OCI-LY3 (cell line): ENCODE results near the gene EXOC6.
"Not testable (repeated sequence)": the region's sequence is repeated elsewhere in the genome, so short reads cannot be mapped to it uniquely, and the experiment has no call there.

ENCODE experiments used
- H2AFZ ChIP-seq: fragments of 200-600, 300-600 bp; shearing (Covaris generic); 2 replicates; pipeline ENCODE4 v1.6.0; 2014; ENCODE audit warnings: antibody characterized with exemption, low read depth, low read length
- H3K27ac ChIP-seq: fragments of 200-600, 300-600 bp; sonication (generic); 2 replicates; pipeline ENCODE4 v1.5.1; 2014; ENCODE audit warnings: mild to moderate bottlenecking, low read length, moderate library complexity, mixed read lengths
- H3K27me3 ChIP-seq: fragments of 200-600, 300-600 bp; sonication (generic); 2 replicates; pipeline ENCODE4 v1.6.1; 2014; ENCODE audit warnings: low read depth, low read length, mixed read lengths
- H3K36me3 ChIP-seq: fragments of 200-600, 300-600 bp; sonication (generic); replicated peaks from 2 replicates; pipeline ENCODE3; 2014; ENCODE audit warnings: low read depth, low read length, mixed read lengths
- H3K4me1 ChIP-seq: fragments of 300-600, 200-600 bp; sonication (generic); 2 replicates; pipeline ENCODE4 v1.6.1; 2014; ENCODE audit warnings: low read length, mixed read lengths
- H3K4me2 ChIP-seq: fragments of 200-600, 300-600 bp; sonication (generic); 2 replicates; pipeline ENCODE4 v1.6.1; 2014; ENCODE audit warnings: low read length, mixed read lengths
- H3K4me3 ChIP-seq: fragments of 300-600, 200-600 bp; sonication (generic); 2 replicates; pipeline ENCODE4 v1.5.1; 2014; ENCODE audit warnings: antibody characterized with exemption, mild to moderate bottlenecking, low read length, moderate library complexity
- H3K79me2 ChIP-seq: fragments of 300-600, 200-600 bp; shearing (Covaris generic); 2 replicates; pipeline ENCODE4 v1.6.1; 2014; ENCODE audit warnings: mild to moderate bottlenecking, low read length, mixed read lengths
- H3K9ac ChIP-seq: fragments of 300-600, 200-600 bp; shearing (Covaris generic); 2 replicates; pipeline ENCODE4 v1.6.0; 2014; ENCODE audit warnings: mild to moderate bottlenecking, low read length, moderate library complexity
- H3K9me3 ChIP-seq: fragments of 200-600, 300-600 bp; shearing (Covaris generic); 2 replicates; pipeline ENCODE4 v1.6.1; 2014; ENCODE audit warnings: low read length, mixed read lengths; ENCODE audit not compliant: insufficient read depth
- H4K20me1 ChIP-seq: fragments of 200-600, 300-600 bp; sonication (generic); 2 replicates; pipeline ENCODE4 v1.6.1; 2016; ENCODE audit warnings: low read length, mixed read lengths; ENCODE audit not compliant: insufficient read depth
- CTCF ChIP-seq: fragments of 200-600, 300-600 bp; sonication (generic); IDR thresholded peaks from 2 replicates; pipeline ENCODE4 v1.5.1; 2014; ENCODE audit warnings: antibody characterized with exemption, low read length, low read depth
- EZH2phosphoT487 ChIP-seq: fragments of 200-600 bp; shearing (Covaris generic); IDR thresholded peaks from 2 replicates; pipeline ENCODE4 v1.6.1; 2018; ENCODE audit warnings: antibody characterized with exemption, mixed run types, low read depth

EXOC6 gene

DNA sequence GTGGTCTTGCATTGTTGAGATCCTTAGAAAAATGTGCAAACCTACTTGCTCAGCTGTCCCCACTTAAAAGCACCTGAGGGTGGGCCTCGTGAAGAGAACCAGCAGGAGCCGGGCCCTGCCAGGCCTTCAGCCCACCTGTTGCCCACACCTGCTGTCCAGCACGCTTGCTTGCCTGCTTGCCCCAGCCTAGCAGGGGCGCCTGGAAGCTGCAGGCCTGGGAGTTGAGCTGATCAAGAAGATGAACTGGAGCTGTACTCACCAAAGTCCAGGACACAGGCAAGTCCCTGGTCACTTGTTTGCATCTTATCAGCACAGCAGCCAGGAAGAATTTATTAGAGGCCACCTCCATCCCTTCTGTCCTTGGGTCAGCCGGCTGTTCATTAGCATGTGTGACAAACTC, 248.6 kb downstream of the EXOC6 start:
- no peak overlapping the region for H3K4me2 ChIP-seq
- no peaks in the 10 kb centered on the region for H3K36me3 ChIP-seq
- H3K27ac ChIP-seq = no peak overlapping the region
- TF ChIP-seq EZH2phosphoT487 (no peak), CTCF (no peak)
- no peak overlapping the region for H3K9ac ChIP-seq
- H3K27me3 ChIP-seq = no peaks in the 10 kb centered on the region
- no peaks in the 10 kb centered on the region for H3K9me3 ChIP-seq
- H3K4me1 ChIP-seq = no peaks in the 10 kb centered on the region
- no peak overlapping the region for H2AFZ ChIP-seq
- H3K4me3 ChIP-seq = no peak overlapping the region
- no peaks in the 10 kb centered on the region for H3K79me2 ChIP-seq
- no peaks in the 10 kb centered on the region for H4K20me1 ChIP-seq

- Histone ChIP-seq H3K4me3 (no peak overlapping the region), H3K9me3 (no peaks in the 10 kb centered on the region), H3K4me2 (no peak overlapping the region), H3K79me2 (no peaks in the 10 kb centered on the region), H3K36me3 (no peaks in the 10 kb centered on the region), H3K27ac (no peak overlapping the region), H3K4me1 (no peaks in the 10 kb centered on the region), H3K27me3 (no peaks in the 10 kb centered on the region), H2AFZ (no peak overlapping the region), H4K20me1 (no peaks in the 10 kb centered on the region), H3K9ac (no peak overlapping the region)
- TF ChIP-seq CTCF (no peak), EZH2phosphoT487 (no peak)
Observed at GRCh38 chr10:93097386-93097785, 249.1 kb downstream of the EXOC6 start.

- H3K27me3 ChIP-seq = no peaks in the 10 kb centered on the region
- H3K36me3 ChIP-seq = no peaks in the 10 kb centered on the region
- no peaks in the 10 kb centered on the region for H3K79me2 ChIP-seq
- H4K20me1 ChIP-seq = no peaks in the 10 kb centered on the region
- H3K4me2 ChIP-seq = no peak overlapping the region
- no peaks in the 10 kb centered on the region for H3K4me1 ChIP-seq
- no peak overlapping the region for H3K9ac ChIP-seq
- H2AFZ ChIP-seq = no peak overlapping the region
- no peak overlapping the region for H3K27ac ChIP-seq
- H3K4me3 ChIP-seq = no peak overlapping the region
- H3K9me3 ChIP-seq = no peaks in the 10 kb centered on the region
- TF ChIP-seq CTCF (no peak), EZH2phosphoT487 (no peak)
Observed at GRCh38 chr10:93098816-93099215, 250.5 kb downstream of the EXOC6 start.

DNA sequence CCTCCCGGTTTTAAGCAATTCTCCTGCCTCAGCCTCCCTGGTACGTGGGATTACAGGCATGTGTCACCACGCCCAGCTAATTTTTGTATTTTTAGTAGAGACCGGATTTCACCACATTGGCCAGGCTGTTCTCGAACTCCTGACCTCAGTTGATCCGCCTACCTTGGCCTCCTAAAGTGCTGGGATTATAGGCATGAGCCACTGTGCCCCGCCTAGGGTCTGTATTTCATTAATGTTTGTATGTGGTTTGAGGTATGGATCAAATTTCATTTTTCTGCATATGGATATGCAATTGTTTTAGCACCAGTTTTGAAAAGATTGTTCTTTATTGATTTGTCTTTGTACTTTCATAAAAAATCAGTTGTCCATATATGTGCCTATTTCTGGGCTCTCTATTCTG, 251.3 kb downstream of the EXOC6 start:
- H3K27ac ChIP-seq = no peak overlapping the region
- TF ChIP-seq EZH2phosphoT487 (no peak), CTCF (no peak)
- H3K27me3 ChIP-seq = no peaks in the 10 kb centered on the region
- no peak overlapping the region for H2AFZ ChIP-seq
- H3K9me3 ChIP-seq = no peaks in the 10 kb centered on the region
- no peaks in the 10 kb centered on the region for H4K20me1 ChIP-seq
- no peaks in the 10 kb centered on the region for H3K4me1 ChIP-seq
- no peaks in the 10 kb centered on the region for H3K36me3 ChIP-seq
- no peak overlapping the region for H3K9ac ChIP-seq
- no peak overlapping the region for H3K4me3 ChIP-seq
- H3K79me2 ChIP-seq = no peaks in the 10 kb centered on the region
- no peak overlapping the region for H3K4me2 ChIP-seq

DNA sequence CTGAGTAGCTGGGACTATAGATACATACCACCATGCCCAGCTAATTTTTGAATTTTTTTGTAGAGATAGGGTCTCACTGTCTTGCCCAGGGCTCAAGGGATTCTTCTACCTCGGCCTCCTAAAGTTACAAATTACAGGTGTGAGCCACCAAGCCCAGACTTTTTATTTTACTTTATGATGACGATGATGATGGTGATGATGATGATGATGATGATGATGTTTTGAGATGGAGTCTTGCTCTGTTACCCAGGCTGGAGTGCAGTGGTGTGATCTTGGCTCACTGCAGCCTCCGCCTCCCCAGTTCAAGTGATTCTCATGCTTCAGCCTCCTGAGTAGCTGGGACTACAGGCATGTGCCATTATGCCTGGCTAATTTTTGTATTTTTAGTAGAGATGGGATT, 252.8 kb downstream of the EXOC6 start:
- not testable (repeated sequence) for H4K20me1 ChIP-seq, H2AFZ ChIP-seq, H3K9ac ChIP-seq, H3K27ac ChIP-seq, H3K79me2 ChIP-seq, H3K4me1 ChIP-seq, H3K4me3 ChIP-seq, H3K4me2 ChIP-seq, H3K36me3 ChIP-seq, H3K9me3 ChIP-seq, H3K27me3 ChIP-seq
